Measurements from ENCODE around the gene MROH2A.

MROH2A gene

GRCh38 chr2:233816334-233816733, 38.2 kb downstream of the MROH2A start:
- H3K4me3 ChIP-seq (replicated peaks; ENCODE audit: low read depth, low read length), result no peak overlapping the region
- TF ChIP-seq, protein P1, sequence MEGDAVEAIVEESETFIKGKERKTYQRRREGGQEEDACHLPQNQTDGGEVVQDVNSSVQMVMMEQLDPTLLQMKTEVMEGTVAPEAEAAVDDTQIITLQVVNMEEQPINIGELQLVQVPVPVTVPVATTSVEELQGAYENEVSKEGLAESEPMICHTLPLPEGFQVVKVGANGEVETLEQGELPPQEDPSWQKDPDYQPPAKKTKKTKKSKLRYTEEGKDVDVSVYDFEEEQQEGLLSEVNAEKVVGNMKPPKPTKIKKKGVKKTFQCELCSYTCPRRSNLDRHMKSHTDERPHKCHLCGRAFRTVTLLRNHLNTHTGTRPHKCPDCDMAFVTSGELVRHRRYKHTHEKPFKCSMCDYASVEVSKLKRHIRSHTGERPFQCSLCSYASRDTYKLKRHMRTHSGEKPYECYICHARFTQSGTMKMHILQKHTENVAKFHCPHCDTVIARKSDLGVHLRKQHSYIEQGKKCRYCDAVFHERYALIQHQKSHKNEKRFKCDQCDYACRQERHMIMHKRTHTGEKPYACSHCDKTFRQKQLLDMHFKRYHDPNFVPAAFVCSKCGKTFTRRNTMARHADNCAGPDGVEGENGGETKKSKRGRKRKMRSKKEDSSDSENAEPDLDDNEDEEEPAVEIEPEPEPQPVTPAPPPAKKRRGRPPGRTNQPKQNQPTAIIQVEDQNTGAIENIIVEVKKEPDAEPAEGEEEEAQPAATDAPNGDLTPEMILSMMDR (IDR thresholded peaks at IDR 0.05; ENCODE audit: low read depth, low read length, missing control alignments), result no peak
- no peak for DNase-seq (ENCODE audit: extremely low read depth, low read depth)

DNA sequence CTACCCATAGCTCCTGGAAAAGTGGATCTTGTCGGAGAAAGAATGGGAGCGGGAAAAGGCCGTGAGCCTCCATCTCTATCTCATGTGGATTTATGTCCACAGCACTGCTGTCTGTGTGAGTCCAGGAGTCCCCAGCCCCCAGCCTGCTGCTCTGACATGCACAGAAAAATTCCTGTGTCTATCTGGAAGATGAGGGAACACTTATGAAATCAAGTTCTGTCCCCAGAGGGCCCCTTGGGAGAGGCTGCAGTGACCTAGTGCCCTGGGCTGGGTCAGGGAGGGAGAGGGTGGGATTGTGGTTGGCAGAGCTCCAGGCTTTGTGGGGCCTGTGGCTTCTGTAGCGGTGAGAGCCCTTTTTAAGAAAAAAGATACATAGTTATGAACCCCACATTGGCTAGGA, 38.6 kb downstream of the MROH2A start:
- no peak overlapping the region for H3K4me3 ChIP-seq (replicated peaks; ENCODE audit: low read depth, low read length)
- DNase-seq (ENCODE audit: extremely low read depth, low read depth), result no peak
- TF ChIP-seq, protein P1 (IDR thresholded peaks at IDR 0.05; ENCODE audit: low read depth, low read length, missing control alignments), result no peak

DNA sequence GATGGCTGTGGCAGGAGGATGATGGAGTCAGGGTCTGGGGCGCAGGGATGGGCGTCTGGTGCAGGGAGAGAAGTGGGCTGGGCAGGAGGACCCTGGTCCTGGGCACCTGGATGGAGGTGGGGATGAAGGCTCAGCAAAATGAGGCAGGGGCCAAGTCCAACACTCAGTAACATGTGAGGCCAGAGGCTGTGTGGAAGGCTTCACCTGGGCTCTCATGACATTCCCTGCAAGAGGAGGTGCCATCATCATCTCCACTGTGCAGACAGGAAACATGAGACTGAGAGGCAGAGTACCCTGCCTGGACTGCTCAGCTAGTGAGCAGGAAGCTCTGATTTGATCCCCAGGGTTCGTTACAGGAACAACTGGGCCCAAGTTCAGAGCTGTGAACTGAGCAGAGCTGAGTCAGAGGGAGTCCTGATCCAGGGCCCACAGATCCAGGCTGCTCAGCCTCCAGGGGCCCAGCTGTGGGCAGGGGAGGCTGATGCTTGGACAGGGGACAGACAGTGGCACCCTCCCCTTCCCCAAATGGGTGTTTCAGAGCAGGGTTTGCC, 39.3 kb downstream of the MROH2A start:
- DNase-seq (ENCODE audit: extremely low read depth, low read depth), result no peak
- H3K4me3 ChIP-seq (replicated peaks; ENCODE audit: low read depth, low read length), result no peak overlapping the region
- TF ChIP-seq, protein P1 (IDR thresholded peaks at IDR 0.05; ENCODE audit: low read depth, low read length, missing control alignments), result no peak

DNA sequence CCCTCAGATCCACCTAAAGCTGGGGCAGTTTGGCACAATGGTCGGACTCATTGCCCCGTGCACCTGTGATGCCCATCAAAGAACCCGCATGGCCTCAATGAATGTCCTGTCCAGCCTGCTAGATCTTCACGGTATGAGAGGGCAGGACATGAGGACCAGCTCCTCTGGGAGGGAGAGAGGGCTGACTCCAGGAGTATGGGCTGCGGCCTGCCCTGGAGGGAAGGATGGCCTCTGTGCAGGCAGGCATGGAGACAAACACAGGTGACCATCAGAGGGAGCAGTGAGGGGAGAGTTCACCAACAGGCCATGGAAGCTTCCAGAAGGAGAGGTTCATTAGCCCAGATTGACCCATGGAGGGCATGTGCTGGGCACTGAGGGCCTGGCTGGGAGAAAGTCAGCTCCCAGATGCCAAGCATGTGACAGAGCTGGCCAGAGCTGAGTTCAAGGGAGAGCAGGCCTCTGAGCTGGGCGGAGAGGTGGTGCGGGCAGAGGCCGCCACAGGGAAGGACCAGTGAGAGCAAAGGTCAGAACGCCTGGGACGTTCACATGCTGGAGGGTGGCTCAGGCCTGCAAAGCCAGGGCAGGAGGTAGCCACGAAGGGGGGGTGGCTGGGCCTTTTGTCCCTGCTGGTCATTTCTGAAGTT, 40.0 kb downstream of the MROH2A start:
- DNase-seq (ENCODE audit: extremely low read depth, low read depth), result no peak
- no peak overlapping the region for H3K4me3 ChIP-seq (replicated peaks; ENCODE audit: low read depth, low read length)
- TF ChIP-seq, protein P1 (IDR thresholded peaks at IDR 0.05; ENCODE audit: low read depth, low read length, missing control alignments), result no peak

DNA sequence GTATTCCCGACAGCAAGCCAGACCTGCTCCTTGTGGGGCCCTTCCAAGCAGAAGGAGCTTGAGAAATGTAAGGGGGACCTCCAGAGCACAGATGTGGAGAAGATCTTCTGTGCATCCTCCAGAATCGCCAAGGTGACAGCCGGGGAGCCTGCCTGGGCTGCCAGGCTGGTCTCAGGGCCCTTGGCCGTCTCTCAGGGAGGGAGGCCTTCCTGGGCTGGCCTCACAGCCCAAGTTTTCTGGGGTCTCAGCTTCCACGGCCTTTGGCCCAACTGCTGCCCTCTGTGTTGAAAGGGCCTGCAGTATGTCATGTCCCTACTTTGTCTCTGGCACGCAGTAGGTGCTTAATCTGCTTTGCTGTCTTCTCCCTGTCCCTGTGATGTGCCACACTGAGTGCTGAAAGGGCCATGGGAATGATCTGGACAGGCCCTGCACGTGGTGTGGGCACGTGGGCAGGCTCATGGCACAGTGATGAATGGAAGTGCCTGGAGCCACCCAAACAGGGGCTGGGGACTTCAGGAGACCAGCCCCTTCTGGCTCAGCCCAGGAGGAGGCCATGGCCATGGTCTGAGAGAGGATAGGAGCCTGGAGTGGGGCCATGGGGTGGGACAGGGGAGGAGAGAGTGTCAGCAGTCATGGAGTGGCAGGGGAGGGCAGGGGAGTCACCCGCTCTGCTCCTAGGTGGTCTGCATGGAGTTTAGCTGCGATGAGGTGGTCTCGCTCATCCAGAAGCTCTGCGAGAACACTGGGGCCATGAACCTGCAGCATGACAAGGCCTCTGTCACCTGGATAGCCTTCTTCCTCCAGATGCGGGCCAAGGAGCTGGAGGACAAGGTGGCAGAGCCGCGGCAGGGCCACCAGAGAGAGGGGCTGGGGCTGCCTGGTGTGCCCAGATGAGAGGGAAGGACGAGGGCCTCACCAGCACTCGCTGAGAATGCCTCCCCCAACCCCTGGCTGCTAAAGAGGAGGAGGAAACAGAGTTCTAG, 40.8 kb downstream of the MROH2A start:
- TF ChIP-seq, protein P1 (IDR thresholded peaks at IDR 0.05; ENCODE audit: low read depth, low read length, missing control alignments), result no peak
- no peak overlapping the region for H3K4me3 ChIP-seq (replicated peaks; ENCODE audit: low read depth, low read length)

GRCh38 chr2:233819884-233820773, 42.0 kb downstream of the MROH2A start:
- no peak overlapping the region for H3K4me3 ChIP-seq (replicated peaks; ENCODE audit: low read depth, low read length)
- TF ChIP-seq, protein P1 (IDR thresholded peaks at IDR 0.05; ENCODE audit: low read depth, low read length, missing control alignments), result no peak

More for the DNA sequence above, 40.8 kb downstream of the MROH2A start:
- no peak for DNase-seq (ENCODE audit: extremely low read depth, low read depth)

More at GRCh38 chr2:233819884-233820773, 42.0 kb downstream of the MROH2A start:
- DNase-seq (ENCODE audit: extremely low read depth, low read depth), result no peak

Measured in HFF-Myc (cell line).